ENCODE results near the gene MAPK8IP1.

Gene MAPK8IP1

GRCh38 chr11:45917286-45917622, 31.8 kb downstream of the MAPK8IP1 start:
- peak in 1 of 2 donors; percentile 9 for DNase-seq (ENCODE audit: low read depth in 2 of 2)
- peak overlapping the region; percentile 63 to 94 for H3K4me3 ChIP-seq (replicated peaks in 1 of 2; ENCODE audit: low read depth in 2 of 2, low read length in 2 of 2)
- TF ChIP-seq, protein P1, sequence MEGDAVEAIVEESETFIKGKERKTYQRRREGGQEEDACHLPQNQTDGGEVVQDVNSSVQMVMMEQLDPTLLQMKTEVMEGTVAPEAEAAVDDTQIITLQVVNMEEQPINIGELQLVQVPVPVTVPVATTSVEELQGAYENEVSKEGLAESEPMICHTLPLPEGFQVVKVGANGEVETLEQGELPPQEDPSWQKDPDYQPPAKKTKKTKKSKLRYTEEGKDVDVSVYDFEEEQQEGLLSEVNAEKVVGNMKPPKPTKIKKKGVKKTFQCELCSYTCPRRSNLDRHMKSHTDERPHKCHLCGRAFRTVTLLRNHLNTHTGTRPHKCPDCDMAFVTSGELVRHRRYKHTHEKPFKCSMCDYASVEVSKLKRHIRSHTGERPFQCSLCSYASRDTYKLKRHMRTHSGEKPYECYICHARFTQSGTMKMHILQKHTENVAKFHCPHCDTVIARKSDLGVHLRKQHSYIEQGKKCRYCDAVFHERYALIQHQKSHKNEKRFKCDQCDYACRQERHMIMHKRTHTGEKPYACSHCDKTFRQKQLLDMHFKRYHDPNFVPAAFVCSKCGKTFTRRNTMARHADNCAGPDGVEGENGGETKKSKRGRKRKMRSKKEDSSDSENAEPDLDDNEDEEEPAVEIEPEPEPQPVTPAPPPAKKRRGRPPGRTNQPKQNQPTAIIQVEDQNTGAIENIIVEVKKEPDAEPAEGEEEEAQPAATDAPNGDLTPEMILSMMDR (IDR thresholded peaks at IDR 0.05; ENCODE audit: low read depth, low read length): no peak

DNA sequence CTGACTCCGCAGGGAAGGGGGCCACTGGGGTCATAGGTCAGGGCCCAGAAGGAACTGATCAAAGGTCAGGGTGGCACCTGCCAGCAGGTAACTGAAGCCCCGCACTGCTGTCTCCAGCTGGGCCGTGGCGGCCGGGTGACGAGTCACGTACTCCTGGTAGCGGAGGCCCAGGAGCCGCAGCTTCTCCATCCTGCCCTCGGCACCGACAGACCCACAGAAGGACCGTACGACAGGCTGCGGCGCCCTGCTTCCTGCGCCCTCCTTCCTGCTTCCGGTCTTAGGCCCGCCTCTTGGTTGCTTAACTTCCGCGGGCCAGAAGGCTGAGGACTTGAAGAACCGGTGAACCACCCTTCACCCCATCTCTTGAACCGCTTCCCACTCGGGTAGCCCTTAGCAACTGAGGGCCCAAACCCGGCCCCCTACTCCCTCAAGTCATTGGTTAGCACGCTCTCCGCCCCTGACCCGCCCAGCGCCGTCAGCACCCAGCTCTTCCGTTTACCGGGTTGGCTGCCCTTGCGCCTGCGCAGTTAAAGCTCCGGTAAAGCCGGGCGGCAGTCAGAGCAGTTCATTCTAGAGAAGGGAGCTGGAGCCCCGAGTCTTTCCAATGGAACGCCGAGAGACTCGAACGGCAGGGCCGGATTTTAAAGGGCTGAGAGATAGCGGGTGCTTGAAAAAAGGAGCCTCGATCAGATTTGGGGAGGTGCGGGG, 32.3 kb downstream of the MAPK8IP1 start, which contains the start of gene PEX16:
TSS of gene PEX16 (minus strand) at position 255 of the 708 bp plus-strand sequence. CDS start at position 189, 66 bp downstream.
- TF ChIP-seq, protein P1 (IDR thresholded peaks at IDR 0.05; ENCODE audit: low read depth, low read length): no peak
- peak; percentile 100 for DNase-seq (ENCODE audit: low read depth in 2 of 2)
- H3K4me3 ChIP-seq (replicated peaks in 1 of 2; ENCODE audit: low read depth in 2 of 2, low read length in 2 of 2): peak within 1 kb of the TSS; percentile 63 to 94

- peak; percentile 70 to 77 for DNase-seq (ENCODE audit: low read depth in 2 of 2)
- peak overlapping the region; percentile 63 to 94 for H3K4me3 ChIP-seq (replicated peaks in 1 of 2; ENCODE audit: low read depth in 2 of 2, low read length in 2 of 2)
- TF ChIP-seq, protein P1 (IDR thresholded peaks at IDR 0.05; ENCODE audit: low read depth, low read length): no peak
These were observed 33.0 kb downstream of the MAPK8IP1 start for GRCh38 chr11:45918331-45918941.

GRCh38 chr11:45918962-45919675, 33.7 kb downstream of the MAPK8IP1 start:
- DNase-seq (ENCODE audit: low read depth in 2 of 2): no peak
- TF ChIP-seq, protein P1 (IDR thresholded peaks at IDR 0.05; ENCODE audit: low read depth, low read length): no peak
- H3K4me3 ChIP-seq (replicated peaks in 1 of 2; ENCODE audit: low read depth in 2 of 2, low read length in 2 of 2): peak overlapping the region in 1 of 2 donors; percentile 63

DNA sequence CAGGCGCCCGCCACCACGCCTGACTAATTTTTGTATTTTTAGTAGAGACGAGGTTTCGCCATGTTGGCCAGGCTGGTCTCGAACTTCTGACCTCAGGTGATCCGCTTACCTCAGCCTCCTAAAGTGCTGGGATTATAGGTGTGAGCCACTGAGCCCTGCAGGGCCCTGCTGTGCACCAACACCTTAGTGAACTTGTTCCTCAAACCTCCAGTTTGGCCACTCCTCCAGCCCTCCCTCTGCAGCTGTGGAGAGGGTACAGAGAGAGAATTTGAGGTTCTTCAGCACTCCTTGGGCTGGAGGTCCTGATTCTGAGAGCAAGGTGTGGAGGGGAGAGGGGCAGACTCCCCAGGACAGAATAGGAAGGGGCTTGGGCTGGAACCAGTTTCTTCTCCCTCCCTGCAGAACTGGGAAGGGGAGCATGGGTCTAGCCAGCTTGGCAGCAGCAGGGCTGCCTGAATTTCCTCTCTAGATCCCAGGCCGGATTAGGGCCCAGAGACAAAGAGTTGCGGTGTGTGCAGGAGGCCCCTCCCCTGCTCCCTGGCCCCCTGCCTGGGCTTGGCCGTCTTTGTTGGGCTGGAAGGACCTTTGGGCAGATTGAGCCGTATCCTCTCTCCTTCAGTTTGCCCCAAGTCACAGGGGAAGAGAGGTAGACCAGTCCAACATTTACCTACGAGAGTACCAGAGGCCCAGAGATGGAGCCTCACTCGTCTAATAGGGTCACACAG, 34.5 kb downstream of the MAPK8IP1 start:
- DNase-seq (ENCODE audit: low read depth in 2 of 2): no peak
- H3K4me3 ChIP-seq (replicated peaks in 1 of 2; ENCODE audit: low read depth in 2 of 2, low read length in 2 of 2): no peak overlapping the region
- TF ChIP-seq, protein P1 (IDR thresholded peaks at IDR 0.05; ENCODE audit: low read depth, low read length): no peak

Measured in cardiac fibroblast (primary cell).